ENCODE data around the gene HDDC3. TPM values are rescaled to one million over a fixed set of nuclear protein-coding genes. Genes with fewer than 3 reads are reported as not detected.

HDDC3 gene
- total RNA-seq, 2 donors from 2014 or later = 15.9 to 19.0 TPM

DNA sequence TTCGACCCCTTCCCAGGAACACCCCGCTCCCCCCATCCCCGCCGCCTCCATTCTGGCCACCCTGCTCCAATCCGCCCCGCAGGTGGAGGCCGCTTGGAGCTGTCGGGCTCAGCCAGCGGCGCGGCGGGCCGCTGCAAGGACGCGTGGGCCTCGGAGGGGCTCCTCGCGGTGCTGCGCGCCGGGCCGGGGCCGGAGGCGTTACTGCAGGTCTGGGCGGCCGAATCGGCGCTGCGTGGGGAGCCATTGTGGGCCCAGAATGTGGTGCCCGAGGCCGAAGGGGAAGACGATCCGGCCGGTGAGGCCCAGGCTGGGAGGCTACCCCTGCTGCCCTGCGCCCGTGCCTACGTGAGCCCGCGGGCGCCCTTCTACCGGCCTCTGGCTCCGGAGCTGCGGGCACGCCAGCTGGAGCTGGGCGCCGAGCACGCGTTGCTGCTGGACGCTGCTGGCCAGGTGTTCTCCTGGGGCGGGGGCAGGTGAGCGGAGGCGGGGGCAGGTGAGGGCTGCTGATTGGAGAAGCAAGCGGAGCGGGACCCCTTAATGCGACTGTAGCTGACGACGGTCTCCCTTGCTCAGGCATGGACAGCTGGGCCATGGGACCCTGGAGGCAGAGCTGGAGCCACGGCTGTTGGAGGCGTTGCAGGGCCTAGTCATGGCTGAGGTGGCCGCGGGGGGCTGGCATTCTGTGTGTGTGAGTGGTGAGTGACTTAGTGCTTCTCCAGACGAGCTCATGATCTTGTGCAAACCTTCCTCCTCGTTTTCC lies 24.9 kb upstream of the HDDC3 start:
- H3K4me1 Mint-ChIP-seq = peaks cover 8% of the 10 kb centered on the region
- no peak for ATAC-seq (replicated peaks)
- H3K27me3 Mint-ChIP-seq = no peaks in the 10 kb centered on the region
- H3K9me3 Mint-ChIP-seq = no peaks in the 10 kb centered on the region
- H3K27ac Mint-ChIP-seq = no peak overlapping the region
- peaks cover 59% of the 10 kb centered on the region for H3K36me3 Mint-ChIP-seq (ENCODE audit: low read depth)
- peak overlapping the region; percentile 46 for H3K4me3 Mint-ChIP-seq

DNA sequence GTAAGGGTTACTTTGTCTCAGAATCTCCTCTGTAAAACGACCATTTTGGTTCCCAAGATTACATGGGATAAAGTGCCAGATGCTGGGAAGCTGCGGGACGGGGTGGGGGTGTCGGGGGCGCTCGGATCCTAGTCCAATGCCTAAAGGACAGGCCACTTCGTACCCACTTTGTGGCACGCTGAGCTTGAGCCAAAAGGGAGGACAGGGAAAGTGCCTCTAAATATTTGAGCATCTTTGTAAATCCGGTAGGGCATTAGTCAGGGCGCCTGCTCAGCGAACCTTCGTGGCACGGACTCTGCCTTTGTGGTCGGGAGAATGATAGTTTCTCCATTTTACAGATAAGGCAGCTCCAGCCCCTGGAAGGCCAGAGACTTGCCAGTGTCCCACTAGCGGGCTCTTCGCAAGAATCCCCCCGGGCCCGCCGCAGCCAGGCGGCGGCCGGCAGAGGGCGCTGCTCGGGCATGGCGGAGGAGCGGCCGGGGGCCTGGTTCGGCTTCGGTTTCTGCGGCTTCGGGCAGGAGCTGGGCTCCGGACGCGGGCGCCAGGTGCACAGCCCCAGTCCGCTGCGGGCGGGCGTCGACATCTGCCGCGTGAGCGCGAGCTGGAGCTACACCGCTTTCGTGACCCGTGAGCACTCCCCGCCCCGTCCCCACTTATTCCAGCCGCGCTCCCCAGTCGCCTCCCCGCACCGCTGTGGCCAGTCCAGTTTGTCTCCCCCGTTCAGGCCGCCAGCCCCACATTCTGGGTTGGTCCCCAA lies 24.1 kb upstream of the HDDC3 start:
- no peak for ATAC-seq (replicated peaks)
- no peaks in the 10 kb centered on the region for H3K9me3 Mint-ChIP-seq
- peak overlapping the region; percentile 81 for H3K4me3 Mint-ChIP-seq
- H3K36me3 Mint-ChIP-seq (ENCODE audit: low read depth) = peaks cover 59% of the 10 kb centered on the region
- no peaks in the 10 kb centered on the region for H3K27me3 Mint-ChIP-seq
- H3K4me1 Mint-ChIP-seq = peaks cover 8% of the 10 kb centered on the region
- peak overlapping the region; percentile 67 for H3K27ac Mint-ChIP-seq

DNA sequence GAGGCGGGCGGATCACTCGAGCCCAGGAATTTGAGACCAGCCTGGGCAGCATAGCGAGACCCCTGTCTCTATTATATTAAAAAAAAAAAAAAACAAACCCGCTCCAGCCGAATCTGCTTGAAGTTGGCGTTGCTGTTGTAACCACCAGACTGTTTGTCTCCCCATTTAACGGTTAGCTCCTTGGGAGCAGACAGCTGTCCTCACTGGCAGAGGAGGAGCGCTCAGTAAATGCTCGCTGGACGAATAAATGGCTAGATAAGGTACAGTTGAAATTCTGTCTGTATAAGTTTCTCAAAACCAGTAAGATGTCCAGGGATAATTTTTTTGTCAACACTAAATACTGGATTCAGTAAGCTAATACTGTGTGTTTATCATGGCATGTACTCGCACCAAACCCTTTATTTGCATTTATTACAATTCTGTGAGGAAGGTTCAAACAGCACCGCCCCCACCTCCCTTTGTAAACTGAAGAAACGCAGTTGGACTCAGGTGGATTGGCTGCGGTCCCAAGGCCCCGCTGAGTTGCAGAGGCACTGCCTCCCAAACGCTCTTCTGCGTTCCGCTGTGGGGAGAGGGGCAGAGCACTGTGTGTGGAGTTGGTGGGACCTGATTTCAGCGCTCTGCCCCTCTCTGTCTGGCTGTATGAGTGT lies 23.4 kb upstream of the HDDC3 start:
- Mint-ChIP-seq H3K27me3 (no peaks in the 10 kb centered on the region), H3K4me1 (peaks cover 8% of the 10 kb centered on the region), H3K9me3 (no peaks in the 10 kb centered on the region), H3K36me3 (ENCODE audit: low read depth) (peaks cover 59% of the 10 kb centered on the region), H3K4me3 (peak overlapping the region; percentile 81), H3K27ac (peak overlapping the region; percentile 84)
- no peak for ATAC-seq (replicated peaks)

DNA sequence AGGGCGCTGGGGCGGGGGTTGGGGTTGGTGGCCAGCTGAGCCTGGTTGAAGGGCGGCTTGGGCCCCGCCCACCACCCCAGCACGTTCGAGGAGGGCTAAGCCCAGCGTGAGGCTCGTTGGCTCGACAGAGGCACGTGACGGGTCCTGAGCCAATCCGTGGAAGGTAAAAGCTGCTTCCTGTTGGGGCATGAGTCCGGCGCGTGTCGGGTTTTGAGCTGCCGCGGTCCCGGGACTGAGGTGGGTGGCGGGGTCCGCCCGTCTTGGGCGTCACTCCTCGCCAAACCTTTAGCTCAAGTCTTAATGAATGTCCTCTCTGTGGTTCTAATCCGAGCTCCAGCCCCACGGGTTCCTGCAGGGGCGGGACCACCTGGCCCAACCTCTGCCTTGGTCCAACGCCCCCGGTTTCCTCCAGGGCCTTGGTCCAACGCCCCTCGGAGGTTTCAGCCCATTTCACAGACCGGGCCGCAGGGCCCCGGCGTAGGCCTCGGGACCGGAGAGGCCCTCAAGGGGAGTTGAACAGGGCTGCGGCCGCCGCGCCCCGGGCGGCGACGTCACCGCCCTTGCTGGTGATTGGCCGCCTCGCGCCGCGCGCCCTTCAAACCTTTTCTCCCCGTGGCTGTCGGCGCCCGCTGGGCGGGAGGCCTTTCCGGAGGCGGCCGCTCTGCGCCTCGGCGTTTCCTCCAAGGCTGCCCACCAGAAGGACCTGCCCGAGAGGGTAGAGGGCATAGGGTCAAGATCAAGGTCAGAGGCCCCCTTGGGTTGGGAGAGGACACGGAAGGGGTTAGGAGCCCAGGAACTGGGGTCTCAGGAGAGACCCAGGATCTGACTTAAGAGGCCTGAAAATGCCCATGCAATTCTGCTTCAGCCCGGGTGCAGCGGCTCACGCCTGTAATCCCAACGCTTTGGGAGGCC lies 22.6 kb upstream of the HDDC3 start, which contains the start of gene RCCD1:
RCCD1 (plus strand) TSS at position 173 of the 912 bp plus-strand sequence. CDS start 1,851 bp downstream, outside the sequence.
- peaks cover 8% of the 10 kb centered on the region for H3K4me1 Mint-ChIP-seq
- peaks cover 62% of the 10 kb centered on the region for H3K36me3 Mint-ChIP-seq (ENCODE audit: low read depth)
- H3K27me3 Mint-ChIP-seq = no peaks in the 10 kb centered on the region
- no peaks in the 10 kb centered on the region for H3K9me3 Mint-ChIP-seq
- peak within 1 kb of the TSS; percentile 81 for H3K4me3 Mint-ChIP-seq
- H3K27ac Mint-ChIP-seq = peak within 1 kb of the TSS; percentile 84
- ATAC-seq (replicated peaks) = peak; percentile 95

DNA sequence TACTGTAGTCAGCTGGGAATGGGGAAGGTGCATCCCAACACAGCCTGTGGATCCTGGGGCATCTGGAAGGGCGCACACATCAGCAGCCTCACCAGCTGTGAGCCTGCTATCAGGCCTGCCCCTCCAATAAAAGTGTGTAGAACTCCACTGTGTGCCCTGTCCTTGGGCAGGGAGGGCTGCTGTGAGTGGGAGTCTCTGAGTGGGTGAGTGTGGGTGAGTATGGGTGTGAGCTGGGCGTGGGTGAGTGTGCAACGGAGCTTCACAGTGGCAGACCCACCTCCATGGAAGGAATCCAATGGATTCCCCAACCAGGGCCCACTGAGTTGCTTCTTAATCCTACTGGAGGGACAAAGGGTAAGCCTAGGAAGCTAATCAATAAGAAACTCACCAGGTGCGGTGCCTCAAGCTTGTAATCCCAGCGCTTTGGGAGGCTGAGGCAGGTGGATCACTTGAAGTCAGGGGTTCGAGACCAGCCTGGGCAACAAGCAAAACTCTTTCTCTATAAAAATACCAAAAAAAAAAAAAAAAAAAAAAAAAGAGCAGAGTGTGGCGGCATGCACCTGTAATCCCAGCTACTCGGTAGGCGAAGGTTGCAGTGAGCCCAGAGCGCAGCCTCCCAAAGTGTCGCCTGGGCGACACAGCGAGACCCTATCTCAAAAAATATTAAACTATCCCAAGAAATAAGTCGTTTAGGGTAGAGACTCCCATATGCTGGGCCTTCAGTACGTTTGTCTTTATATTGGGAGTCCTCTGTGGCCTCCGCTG lies 21.8 kb upstream of the HDDC3 start:
- Mint-ChIP-seq H3K27me3 (no peaks in the 10 kb centered on the region), H3K9me3 (no peaks in the 10 kb centered on the region), H3K27ac (peak overlapping the region; percentile 84), H3K4me3 (peak overlapping the region; percentile 81), H3K36me3 (ENCODE audit: low read depth) (peaks cover 62% of the 10 kb centered on the region), H3K4me1 (peaks cover 8% of the 10 kb centered on the region)
- ATAC-seq (replicated peaks) = no peak

DNA sequence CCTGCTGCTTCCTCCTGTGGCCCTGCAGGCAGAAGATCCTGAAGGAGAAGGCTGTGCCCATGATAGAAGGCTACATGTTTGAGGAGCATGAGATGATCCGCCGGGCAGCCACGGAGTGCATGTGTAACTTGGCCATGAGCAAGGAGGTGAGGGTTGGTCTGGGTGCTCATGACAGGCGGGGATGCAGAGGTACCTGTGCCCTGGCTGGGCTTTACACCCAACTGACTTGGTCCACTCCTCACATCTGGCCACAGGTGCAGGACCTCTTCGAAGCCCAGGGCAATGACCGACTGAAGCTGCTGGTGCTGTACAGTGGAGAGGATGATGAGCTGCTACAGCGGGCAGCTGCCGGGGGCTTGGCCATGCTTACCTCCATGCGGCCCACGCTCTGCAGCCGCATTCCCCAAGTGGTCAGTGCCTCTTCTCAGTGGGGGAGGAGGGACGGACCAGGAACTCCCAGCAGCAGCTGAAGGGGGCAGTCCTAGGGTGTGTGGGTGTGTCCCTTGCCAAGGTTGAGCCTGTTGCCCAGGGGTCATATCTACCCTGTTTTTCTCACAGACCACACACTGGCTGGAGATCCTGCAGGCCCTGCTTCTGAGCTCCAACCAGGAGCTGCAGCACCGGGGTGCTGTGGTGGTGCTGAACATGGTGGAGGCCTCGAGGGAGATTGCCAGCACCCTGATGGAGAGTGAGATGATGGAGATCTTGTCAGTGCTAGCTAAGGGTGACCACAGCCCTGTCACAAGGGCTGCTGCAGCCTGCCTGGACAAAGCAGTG lies 20.7 kb upstream of the HDDC3 start:
- no peaks in the 10 kb centered on the region for H3K9me3 Mint-ChIP-seq
- peak overlapping the region; percentile 84 for H3K27ac Mint-ChIP-seq
- ATAC-seq (replicated peaks) = no peak
- H3K4me1 Mint-ChIP-seq = peaks cover 8% of the 10 kb centered on the region
- H3K36me3 Mint-ChIP-seq (ENCODE audit: low read depth) = peaks cover 71% of the 10 kb centered on the region
- no peaks in the 10 kb centered on the region for H3K27me3 Mint-ChIP-seq
- H3K4me3 Mint-ChIP-seq = no peak overlapping the region

DNA sequence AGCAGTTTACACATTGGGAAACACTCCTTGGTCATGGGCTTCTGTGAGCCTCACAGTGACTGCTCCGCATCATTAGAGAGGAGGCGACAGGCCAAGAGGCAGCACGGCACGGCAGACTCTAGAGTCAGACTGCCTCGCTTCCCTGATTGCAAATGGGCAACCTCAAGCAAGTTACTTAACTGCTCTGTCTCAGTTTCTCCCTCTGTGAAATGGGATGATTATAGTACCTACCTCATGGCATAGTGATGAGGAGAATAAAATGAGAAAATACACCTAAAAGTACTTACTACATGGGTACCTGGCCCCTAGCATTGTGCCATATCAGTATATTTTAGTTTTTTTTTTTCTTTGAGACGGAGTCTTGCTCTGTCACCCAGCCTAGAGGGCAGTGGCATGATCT lies 18.3 kb upstream of the HDDC3 start:
- H3K27me3 Mint-ChIP-seq = no peaks in the 10 kb centered on the region
- ATAC-seq (replicated peaks) = no peak
- H3K4me1 Mint-ChIP-seq = peaks cover 8% of the 10 kb centered on the region
- peaks cover 87% of the 10 kb centered on the region for H3K36me3 Mint-ChIP-seq (ENCODE audit: low read depth)
- H3K9me3 Mint-ChIP-seq = no peaks in the 10 kb centered on the region
- no peak overlapping the region for H3K4me3 Mint-ChIP-seq
- no peak overlapping the region for H3K27ac Mint-ChIP-seq

DNA sequence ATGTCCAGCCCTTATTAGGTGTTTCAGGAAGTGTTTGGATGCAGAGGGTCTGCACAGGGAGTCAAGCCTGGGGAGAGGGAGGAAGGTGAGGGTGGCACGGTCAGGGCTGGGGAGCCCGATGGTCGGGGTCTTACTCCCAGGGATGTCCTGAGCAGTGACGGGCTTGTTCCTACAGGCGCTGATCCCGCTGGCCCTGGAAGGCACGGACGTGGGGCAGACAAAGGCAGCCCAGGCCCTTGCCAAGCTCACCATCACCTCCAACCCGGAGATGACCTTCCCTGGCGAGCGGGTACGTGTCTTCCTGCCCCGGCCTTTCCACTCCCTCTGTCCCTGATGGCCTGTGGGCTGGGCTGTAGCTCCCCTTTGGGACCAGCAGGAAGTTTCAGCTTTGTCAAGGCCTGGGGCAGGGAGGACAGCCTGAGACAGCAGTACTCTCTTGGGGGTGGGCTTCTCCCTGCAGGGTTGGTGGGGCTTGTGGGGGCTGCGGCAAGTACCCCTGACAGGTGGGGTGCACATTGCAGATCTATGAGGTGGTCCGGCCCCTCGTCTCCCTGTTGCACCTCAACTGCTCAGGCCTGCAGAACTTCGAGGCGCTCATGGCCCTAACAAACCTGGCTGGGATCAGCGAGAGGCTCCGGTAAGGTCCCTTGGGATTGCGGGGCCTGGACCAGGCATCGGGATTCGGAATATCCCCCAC lies 17.8 kb upstream of the HDDC3 start:
- Mint-ChIP-seq H3K9me3 (no peaks in the 10 kb centered on the region), H3K4me3 (no peak overlapping the region), H3K36me3 (ENCODE audit: low read depth) (peaks cover 93% of the 10 kb centered on the region), H3K27ac (no peak overlapping the region), H3K27me3 (no peaks in the 10 kb centered on the region), H3K4me1 (peaks cover 8% of the 10 kb centered on the region)
- ATAC-seq (replicated peaks) = no peak

DNA sequence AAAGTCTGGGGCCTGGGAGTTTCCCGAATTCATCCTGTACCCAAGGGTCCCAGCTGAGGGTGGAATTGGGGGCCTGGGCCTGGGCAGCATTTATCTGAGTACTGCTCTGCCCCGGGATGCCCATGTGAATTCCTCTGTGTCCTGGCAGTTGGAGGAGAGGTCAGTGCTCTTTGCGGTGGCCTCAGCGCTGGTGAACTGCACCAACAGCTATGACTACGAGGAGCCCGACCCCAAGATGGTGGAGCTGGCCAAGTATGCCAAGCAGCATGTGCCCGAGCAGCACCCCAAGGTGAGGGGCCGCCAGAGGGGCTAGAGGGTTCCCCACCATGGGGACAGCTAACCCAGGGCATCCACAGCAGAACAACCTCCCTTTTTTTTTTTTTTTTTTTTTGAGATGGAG lies 16.2 kb upstream of the HDDC3 start:
- Mint-ChIP-seq H3K27me3 (no peaks in the 10 kb centered on the region), H3K9me3 (no peaks in the 10 kb centered on the region), H3K36me3 (ENCODE audit: low read depth) (peaks cover 96% of the 10 kb centered on the region), H3K27ac (no peak overlapping the region), H3K4me1 (peaks cover 3% of the 10 kb centered on the region), H3K4me3 (no peak overlapping the region)
- no peak for ATAC-seq (replicated peaks)

DNA sequence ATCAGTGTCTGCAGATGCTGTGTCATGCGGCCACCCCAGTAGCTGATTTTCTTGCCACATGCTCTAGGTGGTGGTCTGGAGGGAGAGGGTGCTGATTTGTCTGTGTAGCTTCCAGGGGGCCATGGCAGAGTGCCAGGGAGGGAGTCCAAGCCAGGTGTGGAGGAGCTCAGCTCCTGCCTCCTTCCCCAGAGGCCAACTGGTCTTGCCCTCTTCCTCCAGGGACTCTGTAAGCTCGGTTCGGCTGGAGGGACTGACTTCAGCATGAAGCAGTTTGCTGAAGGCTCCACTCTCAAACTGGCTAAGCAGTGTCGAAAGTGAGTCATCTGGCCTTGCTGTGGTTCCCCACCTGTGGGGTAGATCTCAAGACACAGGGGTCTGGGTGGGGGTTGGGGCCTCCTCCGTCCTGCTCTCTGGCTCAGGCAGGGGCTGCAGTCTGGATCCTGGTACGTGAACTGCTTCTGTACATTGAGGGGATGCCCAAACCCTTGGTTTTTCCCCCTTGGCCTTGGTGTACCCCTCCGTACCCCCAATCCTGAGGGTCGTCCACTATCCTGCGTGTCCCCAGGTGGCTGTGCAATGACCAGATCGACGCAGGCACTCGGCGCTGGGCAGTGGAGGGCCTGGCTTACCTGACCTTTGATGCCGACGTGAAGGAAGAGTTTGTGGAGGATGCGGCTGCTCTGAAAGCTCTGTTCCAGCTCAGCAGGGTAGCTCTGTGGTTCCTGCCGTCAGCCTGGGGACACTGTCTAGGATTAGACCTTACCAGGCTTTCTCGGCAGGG lies 15.4 kb upstream of the HDDC3 start:
- Mint-ChIP-seq H3K9me3 (no peaks in the 10 kb centered on the region), H3K4me1 (no peaks in the 10 kb centered on the region), H3K36me3 (ENCODE audit: low read depth) (peaks cover 96% of the 10 kb centered on the region), H3K27ac (no peak overlapping the region), H3K4me3 (no peak overlapping the region), H3K27me3 (no peaks in the 10 kb centered on the region)
- no peak for ATAC-seq (replicated peaks)

DNA sequence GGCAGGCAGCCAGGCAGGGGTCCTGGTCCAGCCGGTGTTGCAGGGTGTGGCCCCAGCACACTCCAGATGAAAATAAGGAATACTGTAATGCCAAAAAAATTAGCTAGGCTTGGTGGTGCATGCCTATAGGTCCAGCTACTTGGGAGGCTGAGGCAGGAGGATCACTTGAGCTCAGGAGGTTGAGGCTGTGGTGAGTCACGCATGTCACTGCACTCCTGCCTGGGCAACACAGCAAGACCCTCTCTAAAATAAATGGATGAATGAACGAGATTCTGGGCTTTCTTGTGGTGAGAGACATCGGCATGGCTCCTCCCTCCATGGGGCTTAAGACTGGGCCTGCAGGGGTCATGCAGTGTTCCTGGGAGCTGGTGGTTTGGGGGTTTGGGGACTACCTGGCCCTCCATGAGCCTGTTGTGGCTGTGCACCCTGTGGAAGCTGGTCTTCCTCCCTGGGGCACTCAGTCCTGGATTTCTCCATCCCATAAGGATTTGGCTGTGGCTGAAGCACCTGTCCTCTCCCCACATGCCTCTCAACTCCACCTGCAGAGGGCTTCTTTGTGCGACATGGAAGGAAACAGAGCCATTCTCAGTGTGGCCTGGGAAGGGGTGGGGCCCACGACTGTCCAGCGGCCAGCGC lies 14.7 kb upstream of the HDDC3 start:
- Mint-ChIP-seq H3K4me1 (no peaks in the 10 kb centered on the region), H3K36me3 (ENCODE audit: low read depth) (peaks cover 96% of the 10 kb centered on the region)

More for the DNA sequence above, 14.7 kb upstream of the HDDC3 start:
- ATAC-seq (replicated peaks) = no peak
- H3K27ac Mint-ChIP-seq = no peak overlapping the region
- H3K4me3 Mint-ChIP-seq = no peak overlapping the region
- H3K27me3 Mint-ChIP-seq = no peaks in the 10 kb centered on the region
- no peaks in the 10 kb centered on the region for H3K9me3 Mint-ChIP-seq
